Hematopoietic multipotent progenitor cell treated with erythropoietin and hydrocortisone succinate and interleukin-3 and kit ligand, for 15 days (in vitro differentiated cells): ENCODE results near the gene ENTREP1.
"Not testable (repeated sequence)": the region's sequence is repeated elsewhere in the genome, so short reads cannot be mapped to it uniquely, and the experiment has no call there.

Source experiments
- DNase-seq: peaks from one replicate; pipeline ENCODE4 v3.0.0-alpha.2; 2015; ENCODE audit warnings: low spot score

The ENTREP1 gene, protein sequence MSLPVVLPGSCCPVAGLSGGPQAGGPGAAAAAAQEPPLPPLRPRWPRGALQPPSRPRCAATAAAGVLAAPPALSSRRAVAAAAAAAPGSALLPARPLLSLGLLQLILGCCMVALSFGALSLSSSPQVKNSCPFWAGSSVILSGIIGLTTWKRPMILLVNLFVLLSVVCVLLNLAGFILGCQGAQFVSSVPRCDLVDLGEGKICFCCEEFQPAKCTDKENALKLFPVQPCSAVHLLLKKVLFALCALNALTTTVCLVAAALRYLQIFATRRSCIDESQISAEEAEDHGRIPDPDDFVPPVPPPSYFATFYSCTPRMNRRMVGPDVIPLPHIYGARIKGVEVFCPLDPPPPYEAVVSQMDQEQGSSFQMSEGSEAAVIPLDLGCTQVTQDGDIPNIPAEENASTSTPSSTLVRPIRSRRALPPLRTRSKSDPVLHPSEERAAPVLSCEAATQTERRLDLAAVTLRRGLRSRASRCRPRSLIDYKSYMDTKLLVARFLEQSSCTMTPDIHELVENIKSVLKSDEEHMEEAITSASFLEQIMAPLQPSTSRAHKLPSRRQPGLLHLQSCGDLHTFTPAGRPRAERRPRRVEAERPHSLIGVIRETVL

DNA sequence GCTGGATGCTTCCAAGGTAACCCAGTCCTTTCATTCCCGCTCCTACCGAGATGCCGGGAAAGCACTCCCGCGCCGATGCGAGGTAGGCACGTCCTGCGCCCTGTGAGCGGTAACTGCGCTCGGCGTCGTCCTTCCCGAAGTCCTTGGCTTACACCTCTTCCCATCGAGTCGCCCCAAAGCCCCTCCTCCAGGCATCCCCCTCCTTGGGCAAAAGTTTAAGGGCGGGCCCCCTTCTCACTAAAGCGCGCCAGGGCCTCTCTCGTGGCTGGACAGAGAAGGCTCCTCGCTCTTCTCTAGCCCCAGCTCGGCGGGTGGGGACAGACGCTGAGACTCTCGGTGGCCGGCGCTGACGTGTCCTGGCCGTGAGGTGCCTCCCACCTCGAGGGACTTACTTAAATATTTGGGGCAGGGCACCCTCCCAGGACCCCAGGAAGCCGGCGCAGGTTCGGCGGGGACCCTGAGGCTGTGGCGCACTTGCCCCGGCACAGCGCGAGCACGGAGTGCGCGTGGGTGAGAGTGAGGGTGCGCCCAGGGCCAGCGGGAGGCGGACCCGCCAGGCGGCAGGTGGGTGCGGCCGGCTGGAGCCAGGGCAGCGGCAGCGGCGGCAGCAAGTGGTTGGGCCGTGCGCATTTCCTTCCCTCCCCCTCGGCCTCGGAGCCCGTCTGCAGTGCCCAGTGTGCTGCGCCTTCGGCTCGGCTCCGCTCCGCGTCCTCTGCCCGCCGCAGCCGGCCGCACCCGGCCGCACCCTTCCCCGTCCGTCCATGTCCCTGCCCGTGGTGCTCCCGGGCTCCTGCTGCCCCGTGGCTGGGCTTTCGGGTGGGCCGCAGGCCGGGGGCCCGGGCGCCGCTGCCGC, at the start of gene ENTREP1:
Gene ENTREP1, plus strand, starts transcription at position 667 of the 853 bp plus-strand sequence. Its CDS starts 95 bp downstream, at position 762.
- no peak for DNase-seq

DNA sequence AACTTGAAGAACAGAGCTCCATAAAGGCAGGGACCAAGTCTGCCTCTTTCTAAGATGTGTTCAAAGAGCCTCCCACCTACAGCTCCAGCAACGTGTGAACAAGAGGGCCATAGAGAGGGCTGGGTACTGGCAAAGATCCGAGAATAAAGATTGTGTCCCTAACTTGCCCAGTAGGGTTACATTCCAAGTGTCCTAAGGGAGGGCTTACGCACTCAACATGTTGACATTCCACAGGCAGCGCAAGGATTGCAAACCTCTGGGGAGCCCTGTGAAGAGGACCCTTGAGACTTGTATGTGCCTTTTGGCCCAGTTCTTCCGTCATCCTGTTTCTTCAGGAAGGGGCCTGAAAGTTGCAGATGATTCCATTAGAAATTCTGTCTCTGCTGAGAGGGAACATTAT, 48.2 kb upstream of the ENTREP1 start:
- no peak for DNase-seq

DNA sequence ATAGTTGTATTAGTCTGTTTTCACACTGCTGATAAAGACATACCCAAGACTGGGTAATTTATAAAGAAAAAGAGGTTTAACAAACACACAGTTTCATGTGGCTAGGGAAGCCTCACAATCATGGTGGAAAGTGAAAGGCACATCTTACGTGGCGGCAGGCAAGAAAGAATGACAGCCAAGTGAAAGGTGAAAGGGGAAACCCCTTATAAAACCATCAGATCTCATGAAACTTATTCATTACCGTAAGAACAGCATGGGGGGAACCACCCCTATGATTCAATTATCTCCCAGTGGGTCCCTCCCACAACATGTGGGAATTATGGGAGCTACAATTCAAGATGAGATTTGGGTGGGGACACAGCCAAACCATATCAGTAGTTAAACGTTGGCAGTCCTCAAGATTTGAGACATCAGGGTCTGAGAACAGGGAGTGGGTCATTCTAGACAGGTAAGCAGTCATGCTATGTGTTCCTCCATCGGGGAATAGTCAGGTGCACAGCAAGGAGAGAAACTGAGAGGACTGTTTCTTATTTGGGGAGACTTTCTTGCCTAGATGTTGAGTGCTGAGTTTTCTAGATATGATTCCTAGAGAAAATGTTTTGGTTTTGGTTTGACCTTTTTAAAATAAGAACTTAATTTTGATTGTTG, 45.8 kb upstream of the ENTREP1 start:
- no peak for DNase-seq

DNA sequence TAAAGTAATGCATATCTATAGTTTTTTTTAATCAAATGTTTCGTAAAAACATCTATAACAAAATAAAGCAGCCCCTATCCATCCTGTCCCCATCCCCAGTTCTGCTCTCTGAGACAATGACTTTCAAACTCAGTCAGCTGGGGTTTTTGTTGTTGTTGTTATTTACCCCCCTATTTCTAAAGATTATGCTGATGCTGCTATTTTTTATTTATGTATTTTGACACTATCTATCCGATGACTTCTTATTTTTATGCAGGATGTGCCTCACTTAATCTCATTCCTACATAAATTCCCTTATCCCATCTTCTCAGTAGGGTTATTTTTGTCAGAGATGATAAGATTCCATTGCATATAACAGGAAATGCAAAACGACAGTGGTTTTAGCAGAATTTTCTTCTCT, 45.3 kb upstream of the ENTREP1 start:
- no peak for DNase-seq

DNA sequence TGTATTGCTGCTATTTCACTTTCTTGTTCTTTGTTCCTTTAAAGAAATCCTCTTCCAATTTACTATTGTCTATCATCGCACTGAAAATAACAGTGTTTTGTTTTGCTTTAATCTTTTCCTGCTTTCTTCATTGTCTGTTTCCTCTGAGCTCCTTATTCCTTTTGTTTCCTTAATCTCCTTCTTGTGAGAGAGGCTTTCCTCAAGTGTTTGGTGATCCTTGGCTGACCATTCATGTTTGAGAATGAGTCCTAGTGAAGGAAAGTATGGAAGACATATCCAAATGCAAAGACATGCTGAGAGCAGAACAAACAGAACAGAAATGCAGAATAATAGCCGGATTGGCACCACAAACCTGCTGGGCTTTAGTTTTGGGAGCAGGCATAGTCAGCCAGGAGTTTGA, 42.0 kb upstream of the ENTREP1 start:
- DNase-seq = no peak

DNA sequence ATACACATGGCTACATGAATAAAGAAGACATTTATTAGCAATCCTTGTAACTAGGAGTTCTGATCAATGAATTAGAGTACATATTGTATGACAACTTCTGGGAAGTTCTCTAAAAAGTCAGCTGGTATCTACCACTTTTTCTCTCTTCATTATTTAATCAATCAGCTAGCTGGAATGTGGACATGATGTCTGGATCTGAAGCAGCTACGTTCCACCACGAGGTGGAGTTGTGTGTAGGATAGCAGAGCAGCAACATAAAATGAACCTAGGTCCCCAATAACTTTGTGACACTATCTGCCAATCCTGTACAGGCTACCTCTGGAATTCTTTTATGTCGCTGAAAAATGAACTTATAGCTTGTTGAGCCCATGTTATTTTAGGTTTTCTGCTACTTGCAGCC, 32.9 kb upstream of the ENTREP1 start:
- no peak for DNase-seq

DNA sequence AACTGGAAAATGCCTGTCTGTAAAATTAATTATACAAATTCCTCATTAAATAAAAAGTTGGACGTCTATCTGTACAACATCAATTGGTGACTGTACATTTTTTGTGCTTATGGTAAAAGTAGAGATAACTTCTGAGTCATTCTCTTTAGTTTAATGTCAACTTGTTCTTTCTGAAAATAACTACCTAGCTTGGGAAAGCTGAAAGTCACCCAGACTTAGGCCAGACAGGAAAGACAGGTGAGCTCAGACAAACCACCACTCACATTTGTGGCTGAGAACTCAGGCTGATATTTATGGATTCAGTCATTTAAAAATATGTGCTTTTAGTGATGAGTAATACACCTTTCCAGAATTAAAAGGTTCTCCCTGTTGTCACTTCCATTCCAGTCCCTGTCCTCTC, 31.9 kb upstream of the ENTREP1 start:
- no peak for DNase-seq

DNA sequence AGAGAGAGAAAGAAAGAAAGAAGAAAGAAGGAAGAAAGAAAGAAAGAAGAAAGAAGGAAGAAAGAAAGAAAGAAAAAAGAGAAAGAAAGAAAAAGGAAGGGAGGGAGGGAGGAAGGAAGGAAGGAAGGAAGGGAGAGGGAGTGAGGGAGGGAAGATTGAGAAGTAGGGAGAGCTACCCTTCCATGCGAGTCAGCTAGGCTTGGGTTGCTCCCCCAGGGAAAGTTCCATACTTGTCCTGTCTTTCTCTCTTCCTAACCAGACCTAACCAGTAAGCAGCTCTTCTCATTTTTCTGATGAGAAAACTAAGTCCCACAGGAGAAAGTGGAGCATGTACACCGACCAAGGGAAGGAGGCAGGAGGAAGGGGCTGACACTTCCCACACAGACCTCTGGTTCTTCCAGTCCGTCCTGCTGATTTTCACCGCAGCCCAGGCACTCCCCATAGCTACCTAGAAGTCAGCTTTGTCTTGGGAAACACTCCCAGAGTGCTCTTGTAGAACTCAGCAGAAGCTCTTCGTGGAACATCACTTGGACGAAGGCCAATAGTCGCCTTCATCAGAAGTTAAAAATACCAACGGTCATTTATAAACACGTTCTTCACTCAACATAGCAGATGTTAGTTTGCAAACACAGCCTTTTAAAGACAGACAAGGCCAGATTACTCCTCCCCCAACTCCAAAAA, 29.0 kb upstream of the ENTREP1 start:
- no peak for DNase-seq

DNA sequence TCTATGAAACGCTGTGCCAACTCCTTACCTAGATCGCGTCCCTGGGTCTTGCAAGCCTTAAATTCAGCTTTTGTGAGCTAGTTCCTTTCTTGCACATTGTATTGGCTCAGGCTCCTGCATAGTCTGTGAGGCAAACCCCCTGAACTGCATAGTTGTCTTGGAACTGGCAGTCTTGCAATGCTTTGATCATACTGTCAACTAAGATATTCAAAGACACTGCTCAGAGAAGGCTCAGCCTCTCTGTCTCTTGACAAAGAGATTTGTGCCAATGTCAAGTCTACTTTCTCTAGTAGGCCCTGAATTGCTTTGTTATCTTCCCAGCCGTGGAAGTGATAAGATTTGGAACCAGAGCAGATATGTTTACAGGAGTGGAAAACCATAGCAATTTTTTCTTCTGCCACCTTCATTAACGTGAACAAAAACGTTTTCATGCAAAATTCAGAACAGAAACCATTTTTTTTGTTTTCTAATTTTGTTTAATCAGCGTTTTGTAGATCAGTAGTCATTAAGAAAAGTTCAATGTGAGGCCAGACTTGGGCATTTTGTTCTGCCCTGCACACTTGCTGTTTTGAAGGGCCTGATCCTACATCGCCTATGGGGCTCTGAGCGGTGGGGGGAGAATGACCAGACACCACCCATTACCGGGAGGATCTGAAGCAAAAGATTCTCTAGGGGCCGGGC, 27.6 kb upstream of the ENTREP1 start:
- DNase-seq = no peak

DNA sequence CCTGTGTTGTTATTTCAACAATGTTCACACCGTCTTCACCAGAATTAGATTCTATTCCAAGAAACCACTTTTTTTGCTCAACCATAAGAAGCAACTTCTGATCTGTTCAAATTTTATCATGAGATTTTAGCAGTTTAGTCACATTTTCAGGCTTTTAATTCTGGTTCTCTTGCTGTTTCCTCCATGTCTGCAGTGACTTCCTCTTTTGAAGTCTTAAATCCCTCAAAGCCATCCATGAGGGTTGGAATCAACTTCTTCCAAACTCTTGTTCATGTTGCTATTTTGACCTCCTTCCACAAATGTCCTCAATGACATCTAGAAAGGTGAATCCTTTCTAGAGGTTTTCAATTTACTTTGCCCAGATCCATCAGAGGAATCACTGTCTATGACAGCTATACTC, 25.7 kb upstream of the ENTREP1 start:
- no peak for DNase-seq

DNA sequence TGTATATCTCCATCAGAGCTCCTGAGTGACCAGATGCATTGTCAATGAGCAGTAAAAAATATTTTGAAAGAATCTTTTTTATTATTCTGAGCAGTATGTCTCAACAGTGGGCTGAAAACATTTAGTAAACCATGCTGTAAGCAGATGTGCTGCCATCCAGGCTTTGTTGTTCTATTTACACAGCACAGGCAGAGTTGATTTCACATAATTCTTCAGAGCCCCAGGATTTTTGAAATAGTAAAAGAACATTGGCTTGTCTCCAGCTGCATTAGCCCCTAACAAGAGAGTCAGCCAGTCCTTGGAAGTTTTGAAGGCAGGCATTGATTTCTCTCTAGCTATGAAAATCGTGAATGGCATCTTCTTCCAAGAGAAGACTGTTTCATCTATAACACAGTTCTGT, 25.2 kb upstream of the ENTREP1 start:
- no peak for DNase-seq

DNA sequence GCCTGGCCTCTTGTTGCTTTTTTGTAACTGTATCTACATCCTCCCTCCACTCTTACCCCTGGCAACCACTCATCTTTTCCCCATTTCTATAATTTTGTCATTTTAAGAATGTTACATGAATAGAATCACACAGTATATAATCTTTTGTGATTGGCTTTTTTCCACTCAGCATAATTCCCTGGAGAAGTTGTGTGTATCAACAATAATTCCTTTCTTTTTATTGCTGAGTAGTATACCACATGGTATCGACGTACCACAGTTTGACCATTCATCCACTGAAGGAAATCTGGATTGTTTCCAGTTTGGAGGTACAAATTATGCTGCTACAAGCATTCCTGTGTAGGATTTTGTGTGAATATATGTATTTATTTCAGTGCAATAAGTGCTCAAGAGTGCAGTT, 21.7 kb upstream of the ENTREP1 start:
- DNase-seq = no peak

DNA sequence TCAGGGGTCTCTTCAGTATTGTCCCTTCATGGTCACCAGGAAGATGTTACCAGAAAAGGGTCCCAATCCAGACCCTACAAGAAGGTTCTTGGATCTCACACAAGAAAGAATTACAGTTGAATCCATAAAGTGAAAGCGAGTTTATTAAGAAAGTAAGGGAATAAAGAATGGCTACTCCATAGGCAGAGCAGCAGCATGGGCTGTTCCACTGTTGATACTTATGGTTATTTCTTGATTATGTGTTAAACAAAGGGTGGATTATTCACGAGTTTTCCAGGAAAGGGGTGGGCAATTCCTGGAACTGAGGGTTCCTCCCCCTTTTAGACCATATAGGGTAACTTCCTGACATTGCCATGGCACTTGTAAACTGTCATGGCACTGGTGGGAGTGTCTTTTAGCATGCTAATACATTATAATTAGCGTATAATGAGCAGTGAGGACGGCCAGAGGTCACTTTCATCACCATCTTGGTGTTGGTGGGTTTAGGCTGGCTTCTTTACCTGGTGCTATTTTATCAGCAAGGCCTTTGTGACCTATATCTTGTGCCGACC, 18.0 kb upstream of the ENTREP1 start:
- not testable (repeated sequence) for DNase-seq

DNA sequence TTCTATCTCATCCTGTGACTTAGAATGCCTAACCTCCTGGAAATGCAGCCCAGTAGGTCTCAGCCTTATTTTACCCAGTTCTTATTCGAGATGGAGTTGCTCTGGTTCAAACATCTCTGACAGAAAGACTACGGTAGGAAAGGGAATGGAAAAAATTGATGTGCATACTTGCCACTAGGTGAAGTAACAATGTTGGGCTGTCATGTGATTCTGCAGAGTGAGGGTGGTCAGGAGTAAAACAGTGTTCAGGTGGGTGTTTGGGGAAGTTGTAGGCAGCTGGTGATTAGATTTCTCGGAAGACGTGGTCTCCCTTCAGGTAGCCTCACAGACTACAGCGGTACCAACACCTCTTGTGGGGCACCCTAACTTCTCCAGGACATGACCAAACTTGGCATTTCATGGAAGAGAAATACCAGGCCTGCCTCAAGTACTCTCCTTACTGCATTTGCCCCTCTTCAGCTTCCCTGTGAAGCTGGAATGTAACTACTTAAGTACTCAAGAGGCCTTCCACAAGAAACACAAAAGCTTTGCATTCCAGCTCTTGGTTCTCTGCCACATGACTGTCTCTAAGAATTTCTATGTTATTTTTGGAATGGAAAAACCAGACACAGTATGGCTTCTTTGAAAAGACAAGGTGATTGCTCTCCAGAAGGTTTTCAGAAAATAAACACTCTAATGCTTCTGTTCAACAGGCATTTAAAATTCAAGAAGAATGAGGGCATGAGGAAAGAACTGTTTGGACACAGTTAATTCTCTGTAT, 17.4 kb upstream of the ENTREP1 start:
- no peak for DNase-seq

DNA sequence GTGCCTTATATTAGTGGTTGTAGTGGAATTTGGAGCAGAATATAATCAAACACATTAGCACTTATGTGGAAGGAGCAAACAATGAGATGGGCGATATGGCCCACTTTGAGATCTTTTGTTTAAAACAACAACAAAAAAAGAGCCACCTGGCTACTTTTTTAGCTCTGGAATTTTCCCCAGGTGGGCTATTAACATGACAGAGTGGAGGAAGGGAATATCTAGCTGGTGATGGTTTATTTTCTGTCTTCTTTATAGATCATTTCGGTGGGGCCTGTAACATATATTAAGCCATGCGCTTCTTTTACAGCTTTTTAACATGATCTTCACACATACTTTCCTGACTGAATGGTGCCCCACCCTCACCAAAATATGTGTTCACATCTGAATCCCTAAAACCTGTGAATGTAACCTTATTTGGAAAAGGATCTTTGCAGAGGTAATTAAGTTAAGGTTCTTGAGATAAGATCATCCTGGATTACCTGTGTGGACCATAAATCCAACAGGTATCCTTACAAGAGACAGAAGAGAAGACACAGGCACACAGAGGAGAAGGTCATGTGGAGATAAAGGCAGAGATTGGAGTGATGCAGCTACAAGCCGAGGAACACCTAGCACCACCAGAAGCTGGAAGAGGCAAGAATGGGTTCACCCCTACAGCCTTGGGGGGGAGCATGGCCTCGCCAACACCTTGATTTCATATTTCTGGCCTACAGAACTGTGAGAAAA, 16.6 kb upstream of the ENTREP1 start:
- DNase-seq = no peak

DNA sequence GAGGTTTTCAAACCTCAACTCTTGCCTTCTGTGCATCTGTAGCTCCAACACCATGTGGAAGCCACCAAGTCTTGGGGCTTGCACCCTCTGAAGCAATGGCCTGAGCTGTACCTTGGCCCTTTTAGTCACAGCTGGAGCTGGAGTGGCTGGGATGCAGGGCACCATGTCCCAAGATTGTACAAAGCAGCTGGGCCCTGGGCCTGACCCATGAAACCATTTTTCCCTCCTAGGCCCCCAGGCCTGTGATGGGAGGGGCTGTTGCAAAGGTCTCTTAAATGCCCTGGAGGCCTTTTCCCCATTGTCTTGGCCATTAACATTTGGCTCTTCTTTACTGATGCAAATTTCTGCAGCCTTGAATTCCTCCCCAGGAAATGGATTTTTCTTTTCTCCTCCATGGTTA, 11.8 kb upstream of the ENTREP1 start:
- no peak for DNase-seq

DNA sequence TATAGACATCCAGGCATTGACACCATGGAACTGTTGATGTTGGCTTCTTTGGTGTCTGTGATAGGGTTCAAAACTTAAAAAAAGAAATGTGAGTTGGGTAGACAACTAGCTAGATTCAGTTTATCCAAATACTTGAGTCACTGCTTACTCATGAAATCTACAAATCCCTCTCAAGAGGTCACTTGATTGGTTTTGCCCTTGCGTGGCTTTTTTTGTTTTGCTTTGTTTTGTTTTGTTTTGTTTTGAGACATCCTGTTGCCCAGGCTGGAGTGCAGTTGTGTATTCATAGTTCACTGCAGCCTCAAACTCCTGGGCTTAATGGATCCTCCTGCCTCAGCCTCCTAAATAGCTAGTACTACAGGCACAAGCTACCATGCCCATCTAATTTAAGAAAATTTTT, 10.5 kb upstream of the ENTREP1 start:
- DNase-seq = no peak

DNA sequence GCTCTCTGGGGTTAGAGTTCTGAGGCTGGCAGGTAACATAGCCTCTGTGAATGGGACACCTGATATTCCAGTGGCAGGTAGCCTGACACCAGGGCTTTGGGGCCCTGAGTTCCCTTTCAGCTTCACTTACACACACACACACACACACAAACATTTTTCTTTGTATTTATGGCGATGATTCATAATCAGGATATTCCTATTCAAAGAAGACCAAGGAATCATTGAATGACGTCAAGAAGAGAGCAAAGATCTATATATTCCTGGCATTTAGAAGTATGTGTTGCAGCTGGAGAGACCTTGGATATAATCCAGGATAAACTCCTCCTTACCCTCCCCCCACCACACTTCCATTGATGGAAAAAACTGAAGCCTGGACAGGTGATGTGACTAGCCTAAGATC, 7.9 kb upstream of the ENTREP1 start:
- no peak for DNase-seq

DNA sequence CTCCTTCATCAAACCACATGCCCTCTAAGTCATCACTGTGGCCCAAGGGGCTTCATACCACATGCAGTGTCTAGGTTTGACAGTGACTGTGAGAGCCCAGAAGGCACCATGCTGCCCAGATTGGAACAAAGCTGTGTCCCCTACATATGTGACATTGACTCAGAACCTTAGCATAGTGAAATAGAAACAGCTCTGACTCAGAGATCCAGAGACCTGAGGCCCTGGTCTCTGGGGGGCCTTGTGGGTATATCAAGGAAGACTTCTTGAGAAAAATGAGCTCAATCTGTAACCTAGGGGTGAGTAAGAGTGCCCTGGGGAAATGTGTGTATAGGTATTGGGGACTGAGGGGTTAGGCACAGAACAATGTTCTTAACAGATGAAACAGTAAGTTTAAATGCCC, 7.1 kb upstream of the ENTREP1 start:
- no peak for DNase-seq
